Keratinocyte (primary cell): Measurements from ENCODE around the gene FAM237A.

Source experiments
- CTCF ChIP-seq, 3 experiments: IDR thresholded peaks in 1 of 3; conservative IDR thresholded peaks in 1 of 3; optimal IDR thresholded peaks in 1 of 3; 2 replicates in 2 of 3; 3 replicates in 1 of 3; pipeline versions ENCODE3 to v1.5.1; 2011; ENCODE audit warnings: low read length in 3 of 3, mild to moderate bottlenecking in 3 of 3, moderate library complexity in 2 of 3, control low read depth in 1 of 3, inconsistent platforms in 1 of 3; ENCODE audit not compliant: insufficient read depth in 2 of 3; ENCODE audit errors: extremely low read depth in 1 of 3
- EZH2 ChIP-seq: IDR thresholded peaks from one replicate; pipeline ENCODE4 v1.6.1; 2012; ENCODE audit warnings: inconsistent platforms, mild to moderate bottlenecking, low read length, moderate library complexity

- no peak for TF ChIP-seq CTCF (optimal IDR thresholded peaks at IDR 0.05 in 1 of 3, IDR thresholded peaks at IDR 0.05 in 1 of 3, conservative IDR thresholded peaks at IDR 0.05 in 1 of 3; ENCODE audit: extremely low read depth in 1 of 3, insufficient read depth in 2 of 3, low read length in 3 of 3)
- TF ChIP-seq EZH2: no peak
Measured at GRCh38 chr2:206627632-206628031, 14.7 kb upstream of the FAM237A start.
